Fibroblast of skin of back (primary cell): ENCODE results near the gene KYNU. TPM values are rescaled to one million over a fixed set of nuclear protein-coding genes. Genes with fewer than 3 reads are reported as not detected.
"Not testable (repeated sequence)": the region's sequence is repeated elsewhere in the genome, so short reads cannot be mapped to it uniquely, and the experiment has no call there.

Experiments
- DNase-seq: peaks from one replicate; pipeline ENCODE4 v3.0.0-alpha.2; 2013
- polyA plus RNA-seq, 2 experiments: library from polyadenylated mRNA; unstranded; fragments of 120-200 nt; gene quantifications; one replicate each; pipeline ENCODE4 v1.2.1, GENCODE V29; 2013; ENCODE audit not compliant: insufficient read length in 2 of 2

The KYNU gene
- polyA plus RNA-seq (2013, experiment 1 of 2; ENCODE audit: insufficient read length): 0.06 TPM
- polyA plus RNA-seq (2013, experiment 2 of 2; ENCODE audit: insufficient read length): 0.02 TPM

DNA sequence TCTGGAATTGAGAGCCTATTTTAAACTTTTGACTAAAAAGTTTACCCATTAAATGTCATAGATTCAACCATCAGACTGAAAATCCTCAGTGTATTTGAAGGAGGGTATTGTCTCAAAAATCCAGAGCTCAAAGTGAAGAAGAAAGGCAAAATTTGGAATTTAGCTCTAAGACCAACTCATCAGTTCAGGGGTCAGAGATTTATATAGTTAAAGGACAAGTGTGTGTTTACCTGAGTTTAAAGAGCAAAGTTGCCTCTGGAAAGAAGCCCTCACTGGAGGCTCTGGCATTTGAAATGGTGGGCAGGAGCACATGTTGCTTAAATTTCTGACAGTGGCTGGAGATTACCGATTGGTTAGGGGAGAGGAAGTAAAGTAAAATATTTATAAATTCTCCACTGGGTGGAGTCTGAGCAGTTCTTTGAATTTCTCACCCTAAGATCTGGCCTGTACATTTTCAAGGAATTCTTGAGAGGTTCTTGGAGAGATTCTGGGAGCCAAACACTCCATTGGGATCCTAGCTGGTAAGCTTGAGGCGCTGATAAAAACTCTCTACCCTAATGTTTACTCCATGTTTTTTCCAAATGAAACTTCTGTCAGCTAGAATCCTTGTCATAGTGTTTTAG is at the start of gene KYNU:
TSS of gene KYNU (plus strand) at position 449 of the 623 bp plus-strand sequence. CDS start 7,704 bp downstream, outside the sequence.
- no peak for DNase-seq

GRCh38 chr2:142834021-142834420 is 43.4 kb upstream of the KYNU start:
- DNase-seq: peak; percentile 79

- no peak for DNase-seq
Observed at GRCh38 chr2:142840436-142840835, 37.0 kb upstream of the KYNU start.

- DNase-seq: peak; percentile 22
Observed at GRCh38 chr2:142841788-142842187, 35.7 kb upstream of the KYNU start.

DNA sequence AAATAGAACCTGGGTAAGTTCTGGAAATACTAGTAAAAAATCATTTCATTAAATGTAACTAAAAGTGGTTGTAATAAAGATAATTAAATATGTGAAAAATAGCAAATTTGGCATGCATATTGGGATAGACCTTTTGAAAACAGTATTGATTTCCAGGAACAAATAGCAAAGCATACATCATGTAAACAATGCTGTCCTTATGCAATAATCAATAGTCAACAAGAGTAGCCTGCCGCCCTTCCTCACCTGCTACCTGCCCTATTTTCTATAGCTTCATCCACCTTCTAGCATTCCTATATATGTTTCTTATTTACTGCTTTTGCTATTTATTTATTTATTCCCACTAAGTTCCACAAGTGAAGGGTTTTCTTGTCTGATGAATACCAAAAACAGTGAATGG is 35.1 kb upstream of the KYNU start:
- no peak for DNase-seq

DNA sequence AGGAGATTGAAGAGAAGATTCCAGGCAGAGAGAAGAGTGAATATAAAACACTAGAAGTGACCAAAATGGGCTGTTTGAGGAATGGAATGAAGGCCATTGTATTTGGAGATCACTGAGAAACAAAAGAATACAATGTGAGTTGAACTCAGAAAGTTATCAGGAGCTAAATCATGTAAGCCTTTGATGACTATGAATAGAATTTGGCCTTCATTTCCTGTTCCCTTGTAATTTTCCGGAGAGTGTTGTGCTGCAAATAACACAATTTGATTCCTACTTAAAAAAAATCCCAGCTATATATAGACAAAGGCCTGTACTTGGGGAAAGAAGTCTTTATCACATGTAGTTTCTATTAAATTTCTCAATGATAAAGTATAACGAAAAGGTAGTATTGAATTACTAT is 33.7 kb upstream of the KYNU start:
- no peak for DNase-seq

- DNase-seq: no peak
Observed at GRCh38 chr2:142848023-142848606, 29.3 kb upstream of the KYNU start.

- peak; percentile 36 for DNase-seq
Observed at GRCh38 chr2:142849820-142850219, 27.6 kb upstream of the KYNU start.

- DNase-seq: no peak
Observed at GRCh38 chr2:142853912-142854311, 23.6 kb upstream of the KYNU start.

- DNase-seq: no peak
Observed at GRCh38 chr2:142857256-142858164, 20.0 kb upstream of the KYNU start.

GRCh38 chr2:142858961-142859360 is 18.5 kb upstream of the KYNU start:
- DNase-seq: no peak

DNA sequence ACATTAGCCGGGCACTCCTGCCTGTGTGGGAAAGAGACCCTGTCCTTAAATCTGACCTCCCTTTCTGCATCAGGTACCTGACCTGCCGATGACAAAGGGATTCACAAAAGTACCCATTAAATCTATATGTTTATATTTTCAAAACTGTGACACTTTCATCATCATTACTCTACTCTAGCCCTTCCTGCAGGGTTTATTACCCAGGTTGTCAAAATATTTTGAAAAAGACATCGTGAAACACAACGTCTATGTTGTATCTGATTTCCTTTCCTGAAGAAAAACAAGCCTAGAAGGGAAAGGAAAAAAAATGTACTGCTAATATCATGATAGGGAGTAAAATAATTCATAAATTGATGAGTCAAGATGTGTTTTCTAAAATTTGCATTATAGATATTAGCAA is 15.2 kb upstream of the KYNU start:
- no peak for DNase-seq

GRCh38 chr2:142862847-142863246 is 14.6 kb upstream of the KYNU start:
- no peak for DNase-seq

DNA sequence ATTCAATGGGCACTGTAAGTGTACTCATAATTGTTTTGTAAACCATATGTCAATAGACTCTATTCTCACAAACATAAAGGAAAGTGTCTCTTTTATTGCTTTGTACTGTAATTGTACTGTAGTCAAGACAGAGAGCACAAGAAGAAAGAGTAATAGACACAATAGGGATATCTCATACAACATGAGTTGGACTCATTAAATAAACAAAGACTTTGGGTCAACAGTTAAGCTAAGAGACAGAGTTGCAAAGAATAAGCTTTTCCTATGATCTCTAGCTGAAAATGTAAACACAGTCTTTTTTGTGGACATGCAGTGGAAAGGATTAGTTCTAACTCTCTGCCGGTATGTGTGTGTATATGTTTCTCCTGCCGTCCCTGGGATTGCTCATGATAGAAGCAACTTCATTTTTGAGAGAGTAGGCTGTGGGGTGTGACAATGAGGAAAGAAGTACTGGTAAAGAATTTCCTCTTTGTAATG is 13.9 kb upstream of the KYNU start:
- peak; percentile 48 for DNase-seq

DNA sequence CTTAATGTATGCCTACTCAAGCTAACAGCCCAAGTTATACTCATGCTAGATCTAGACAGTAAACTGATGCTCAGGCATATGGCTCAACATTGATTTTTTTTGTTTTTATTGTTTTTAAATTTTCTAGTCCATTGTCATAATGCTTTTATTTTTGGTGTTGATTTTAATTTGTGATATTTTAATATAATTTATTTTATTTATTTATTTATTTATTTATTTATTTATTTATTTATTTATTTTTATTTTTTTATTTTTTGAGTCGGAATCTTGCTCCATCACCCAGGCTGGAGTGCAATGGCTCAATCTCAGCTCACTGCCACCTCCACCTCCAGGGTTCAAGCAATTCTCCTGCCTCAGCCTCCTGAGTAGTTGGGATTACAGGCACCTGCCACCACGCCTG is 12.9 kb upstream of the KYNU start:
- not testable (repeated sequence) for DNase-seq

DNA sequence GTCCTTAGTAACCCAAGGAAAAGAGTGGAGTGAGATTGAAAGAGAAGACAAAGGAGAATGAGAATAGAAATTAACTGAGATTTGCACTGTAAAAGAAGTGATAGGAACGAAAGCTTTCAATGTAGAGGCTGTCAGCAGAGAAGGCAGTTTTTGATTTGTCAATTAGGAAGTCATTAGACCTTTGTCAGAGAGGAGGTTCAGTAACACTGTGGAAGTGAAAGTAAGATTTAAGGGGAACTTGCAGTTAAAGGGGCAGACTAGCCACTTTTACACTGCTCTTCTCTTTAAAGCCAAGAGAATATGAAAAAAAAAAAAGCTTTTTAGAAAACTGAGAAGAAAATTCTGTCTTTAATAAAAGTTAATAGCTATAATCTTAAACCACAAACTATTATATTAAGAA is 11.5 kb upstream of the KYNU start:
- no peak for DNase-seq

- DNase-seq: no peak
Observed at GRCh38 chr2:142866426-142866825, 11.0 kb upstream of the KYNU start.

DNA sequence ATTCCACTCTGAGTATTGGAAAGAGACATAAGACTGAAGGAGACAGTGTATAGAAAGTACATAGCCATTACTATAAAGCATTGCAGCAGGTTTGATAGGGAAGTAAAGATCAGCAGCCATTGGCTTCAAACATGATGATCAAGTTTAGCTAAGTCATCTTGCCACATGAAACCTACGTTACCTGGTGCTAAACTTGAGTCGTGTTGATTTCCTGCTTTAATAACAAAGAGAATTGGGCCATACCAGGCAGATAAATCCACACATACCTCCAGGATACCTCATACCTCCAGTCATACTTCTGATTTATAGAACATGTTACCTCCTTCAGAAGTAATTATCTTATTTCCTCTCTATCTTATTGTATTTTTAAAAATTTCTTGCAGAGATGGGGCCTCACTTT is 10.3 kb upstream of the KYNU start:
- DNase-seq: no peak

DNA sequence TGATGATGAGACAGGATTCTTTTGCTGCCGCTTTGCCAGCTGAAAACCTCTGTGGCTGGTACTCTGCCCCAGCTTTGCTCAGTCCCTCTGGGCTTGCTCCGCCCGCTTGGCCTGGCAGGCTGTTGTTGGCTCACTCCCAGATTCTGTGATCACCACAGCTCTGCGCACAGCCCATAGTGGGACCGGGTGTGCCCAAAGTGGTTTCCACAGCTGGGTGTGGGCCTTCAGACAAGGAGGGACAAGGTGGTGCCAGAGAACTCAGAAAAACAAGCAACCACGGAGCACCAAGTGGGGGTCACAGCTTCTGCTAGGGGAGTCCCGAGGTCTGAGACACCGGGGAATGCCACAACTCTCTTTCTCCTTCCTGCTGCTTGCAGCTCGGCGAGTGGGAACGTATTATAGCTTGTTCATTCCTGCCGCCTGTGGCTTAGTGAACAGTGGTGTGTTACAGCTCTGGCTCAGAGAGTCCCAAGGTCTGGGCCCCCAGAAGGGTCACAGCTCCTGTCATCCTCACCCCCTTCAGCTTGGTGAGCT is 9.2 kb upstream of the KYNU start:
- DNase-seq: peak; percentile 33

DNA sequence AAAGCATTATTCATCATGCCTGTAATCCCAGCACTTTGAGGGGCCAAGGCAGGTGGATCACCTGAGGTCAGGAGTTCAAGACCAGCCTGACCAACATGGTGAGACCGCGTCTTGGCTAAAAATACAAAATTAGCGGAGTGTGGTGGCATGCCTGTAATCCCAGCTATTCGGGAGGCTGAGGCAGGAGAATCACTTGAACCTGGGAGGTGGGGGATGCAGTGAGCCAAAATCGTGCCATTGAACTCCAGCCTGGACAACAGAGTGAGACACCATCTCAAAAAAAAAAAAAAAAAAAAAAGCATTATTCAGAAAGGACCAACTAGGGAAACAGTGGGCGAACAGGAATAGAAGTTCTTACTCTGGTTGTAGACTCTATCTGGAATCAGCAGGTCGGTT is 8.4 kb upstream of the KYNU start:
- DNase-seq: not testable (repeated sequence)

GRCh38 chr2:142869461-142870106 is 7.9 kb upstream of the KYNU start:
- no peak for DNase-seq

- no peak for DNase-seq
Observed at GRCh38 chr2:142870526-142870925, 6.9 kb upstream of the KYNU start.

GRCh38 chr2:142871396-142871795 is 6.1 kb upstream of the KYNU start:
- no peak for DNase-seq
